HCT116 (cell line): ENCODE results near the gene AMER2.

Source experiments
- CTCF ChIP-seq, 3 experiments: fragments of 200-600 bp in 1 of 3; sonication (generic) in 1 of 3; IDR thresholded peaks in 2 of 3; conservative IDR thresholded peaks in 1 of 3; 2 replicates each; pipeline ENCODE4 v1.5.1; 2012 to 2017; ENCODE audit warnings: low read depth in 2 of 3, low read length in 2 of 3, antibody characterized with exemption in 1 of 3, borderline replicate concordance in 1 of 3, control low read depth in 1 of 3, mild to moderate bottlenecking in 1 of 3, mixed read lengths in 1 of 3, mixed run types in 1 of 3, moderate library complexity in 1 of 3; ENCODE audit not compliant: insufficient read depth in 1 of 3
- POLR2A ChIP-seq: IDR thresholded peaks from 2 replicates; pipeline ENCODE4 v1.7.0; 2011; ENCODE audit warnings: borderline replicate concordance; ENCODE audit not compliant: insufficient read depth, insufficient read length; ENCODE audit errors: extremely low read depth
- POLR2AphosphoS5 ChIP-seq: IDR thresholded peaks from 2 replicates; pipeline ENCODE4 v1.6.1; 2011; ENCODE audit warnings: mild to moderate bottlenecking, low read depth, low read length, moderate library complexity

GRCh38 chr13:25118378-25118905 lies 53.6 kb downstream of the AMER2 start:
- TF ChIP-seq POLR2A (no peak), CTCF (IDR thresholded peaks at IDR 0.05 in 2 of 3, conservative IDR thresholded peaks at IDR 0.05 in 1 of 3; ENCODE audit: borderline replicate concordance in 1 of 3, insufficient read depth in 1 of 3, low read depth in 2 of 3, low read length in 2 of 3) (no peak), POLR2AphosphoS5 (no peak)
